ENCODE measurements around the gene RIMS1.

RIMS1 gene

DNA sequence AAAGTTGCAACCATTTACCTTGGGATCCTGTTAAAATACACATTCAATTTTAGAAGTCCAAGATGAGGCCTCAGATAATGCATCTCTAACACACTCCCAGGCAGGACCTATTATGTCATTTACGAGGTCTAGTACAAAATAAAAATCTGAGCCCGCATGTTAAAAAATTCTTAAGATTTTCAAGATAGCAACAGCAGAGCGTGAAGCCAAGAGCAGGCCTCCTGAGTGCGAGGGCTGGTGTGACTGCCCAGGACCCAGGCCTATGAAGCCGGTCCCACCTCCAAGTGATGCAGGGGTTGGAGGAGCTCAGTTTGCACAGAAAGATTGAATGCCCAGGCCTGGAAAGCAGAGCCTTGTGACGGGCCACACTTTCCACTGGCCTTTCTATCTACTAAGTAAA lies 524.4 kb downstream of the RIMS1 start:
- no peaks in the 10 kb centered on the region for H3K36me3 ChIP-seq (replicated peaks; ENCODE audit: low read depth, low read length)
- H3K27me3 ChIP-seq (ENCODE audit: low read depth, low read length), result peaks cover 13% of the 10 kb centered on the region
- H3K9ac ChIP-seq (ENCODE audit: low read length), result no peak overlapping the region
- no peak overlapping the region for H2AFZ ChIP-seq (ENCODE audit: low read depth, low read length)
- H3K79me2 ChIP-seq (ENCODE audit: low read length), result no peaks in the 10 kb centered on the region
- H3K4me2 ChIP-seq (ENCODE audit: low read length), result no peak overlapping the region
- no peaks in the 10 kb centered on the region for H4K20me1 ChIP-seq (ENCODE audit: insufficient read depth, low read length)
- no peaks in the 10 kb centered on the region for H3K9me3 ChIP-seq (ENCODE audit: insufficient read depth, low read length)
- H3K27ac ChIP-seq (ENCODE audit: low read length), result no peak overlapping the region
- no peak overlapping the region for H3K4me3 ChIP-seq (ENCODE audit: low read length)
- no peak for TF ChIP-seq EZH2phosphoT487 (IDR thresholded peaks at IDR 0.05; ENCODE audit: low read depth)
- TF ChIP-seq, protein P1, sequence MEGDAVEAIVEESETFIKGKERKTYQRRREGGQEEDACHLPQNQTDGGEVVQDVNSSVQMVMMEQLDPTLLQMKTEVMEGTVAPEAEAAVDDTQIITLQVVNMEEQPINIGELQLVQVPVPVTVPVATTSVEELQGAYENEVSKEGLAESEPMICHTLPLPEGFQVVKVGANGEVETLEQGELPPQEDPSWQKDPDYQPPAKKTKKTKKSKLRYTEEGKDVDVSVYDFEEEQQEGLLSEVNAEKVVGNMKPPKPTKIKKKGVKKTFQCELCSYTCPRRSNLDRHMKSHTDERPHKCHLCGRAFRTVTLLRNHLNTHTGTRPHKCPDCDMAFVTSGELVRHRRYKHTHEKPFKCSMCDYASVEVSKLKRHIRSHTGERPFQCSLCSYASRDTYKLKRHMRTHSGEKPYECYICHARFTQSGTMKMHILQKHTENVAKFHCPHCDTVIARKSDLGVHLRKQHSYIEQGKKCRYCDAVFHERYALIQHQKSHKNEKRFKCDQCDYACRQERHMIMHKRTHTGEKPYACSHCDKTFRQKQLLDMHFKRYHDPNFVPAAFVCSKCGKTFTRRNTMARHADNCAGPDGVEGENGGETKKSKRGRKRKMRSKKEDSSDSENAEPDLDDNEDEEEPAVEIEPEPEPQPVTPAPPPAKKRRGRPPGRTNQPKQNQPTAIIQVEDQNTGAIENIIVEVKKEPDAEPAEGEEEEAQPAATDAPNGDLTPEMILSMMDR (IDR thresholded peaks at IDR 0.05; ENCODE audit: low read depth, low read length), result no peak
- H3K4me1 ChIP-seq (ENCODE audit: low read length), result peaks cover 15% of the 10 kb centered on the region

- Histone ChIP-seq H3K4me1 (ENCODE audit: low read length) (peaks cover 15% of the 10 kb centered on the region), H3K9me3 (ENCODE audit: insufficient read depth, low read length) (no peaks in the 10 kb centered on the region), H3K4me3 (ENCODE audit: low read length) (no peak overlapping the region), H3K27me3 (ENCODE audit: low read depth, low read length) (peaks cover 19% of the 10 kb centered on the region), H3K27ac (ENCODE audit: low read length) (no peak overlapping the region), H3K36me3 (replicated peaks; ENCODE audit: low read depth, low read length) (no peaks in the 10 kb centered on the region), H3K4me2 (ENCODE audit: low read length) (no peak overlapping the region), H3K9ac (ENCODE audit: low read length) (no peak overlapping the region), H3K79me2 (ENCODE audit: low read length) (no peaks in the 10 kb centered on the region), H2AFZ (ENCODE audit: low read depth, low read length) (peak overlapping the region; percentile 50; the same call in 1 of the 2 replicates), H4K20me1 (ENCODE audit: insufficient read depth, low read length) (no peaks in the 10 kb centered on the region)
- no peak for TF ChIP-seq EZH2phosphoT487 (IDR thresholded peaks at IDR 0.05; ENCODE audit: low read depth)
- TF ChIP-seq, protein P1 (IDR thresholded peaks at IDR 0.05; ENCODE audit: low read depth, low read length), result peak; percentile 100
These were observed 525.7 kb downstream of the RIMS1 start for GRCh38 chr6:72411872-72412708.

DNA sequence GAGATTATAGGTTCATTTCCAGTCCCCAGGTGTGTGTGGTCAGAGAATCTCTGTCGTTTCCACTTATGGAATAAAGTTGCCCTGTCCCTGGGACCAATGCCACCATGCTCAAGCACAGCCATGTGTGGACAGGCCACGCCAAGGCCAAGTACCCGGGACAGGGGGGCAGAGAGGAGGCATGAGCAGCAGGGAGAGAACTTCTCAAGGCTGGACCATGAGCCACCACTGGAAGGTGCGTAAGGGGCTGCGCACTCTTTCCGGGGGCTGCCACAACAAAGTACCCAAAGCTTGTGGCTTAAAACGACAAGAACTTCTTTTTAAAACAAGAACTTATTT lies 526.3 kb downstream of the RIMS1 start:
- no peaks in the 10 kb centered on the region for H3K9me3 ChIP-seq (ENCODE audit: insufficient read depth, low read length)
- no peak overlapping the region for H3K27ac ChIP-seq (ENCODE audit: low read length)
- no peak overlapping the region for H2AFZ ChIP-seq (ENCODE audit: low read depth, low read length)
- H3K27me3 ChIP-seq (ENCODE audit: low read depth, low read length), result peaks cover 19% of the 10 kb centered on the region
- H3K9ac ChIP-seq (ENCODE audit: low read length), result no peak overlapping the region
- peaks cover 15% of the 10 kb centered on the region for H3K4me1 ChIP-seq (ENCODE audit: low read length)
- no peaks in the 10 kb centered on the region for H3K79me2 ChIP-seq (ENCODE audit: low read length)
- no peak overlapping the region for H3K4me2 ChIP-seq (ENCODE audit: low read length)
- H3K4me3 ChIP-seq (ENCODE audit: low read length), result no peak overlapping the region
- no peaks in the 10 kb centered on the region for H4K20me1 ChIP-seq (ENCODE audit: insufficient read depth, low read length)
- no peak for TF ChIP-seq EZH2phosphoT487 (IDR thresholded peaks at IDR 0.05; ENCODE audit: low read depth)
- TF ChIP-seq, protein P1 (IDR thresholded peaks at IDR 0.05; ENCODE audit: low read depth, low read length), result no peak
- H3K36me3 ChIP-seq (replicated peaks; ENCODE audit: low read depth, low read length), result no peaks in the 10 kb centered on the region

DNA sequence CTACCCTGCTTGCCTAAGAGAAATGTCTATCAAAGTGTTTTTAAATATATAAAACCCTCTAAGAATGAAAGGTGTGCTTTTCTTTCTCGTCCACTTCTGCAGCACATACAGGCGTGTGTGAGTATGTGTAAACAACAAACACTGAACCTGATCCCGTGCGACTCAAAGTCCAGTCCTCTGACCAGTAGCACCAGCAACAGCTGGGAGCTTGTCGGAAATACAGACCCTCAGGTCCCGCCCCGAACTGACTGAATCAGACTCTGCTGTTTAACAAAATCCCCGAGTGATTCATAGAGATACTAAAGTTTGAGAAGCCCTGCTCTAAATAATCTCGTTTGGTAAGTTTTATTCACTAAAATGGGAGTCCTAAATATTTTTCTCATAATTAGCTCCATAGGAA lies 527.5 kb downstream of the RIMS1 start:
- Histone ChIP-seq H2AFZ (ENCODE audit: low read depth, low read length) (no peak overlapping the region), H3K79me2 (ENCODE audit: low read length) (no peaks in the 10 kb centered on the region), H4K20me1 (ENCODE audit: insufficient read depth, low read length) (no peaks in the 10 kb centered on the region), H3K36me3 (replicated peaks; ENCODE audit: low read depth, low read length) (no peaks in the 10 kb centered on the region), H3K4me3 (ENCODE audit: low read length) (no peak overlapping the region; the same call in 1 of the 2 replicates), H3K4me1 (ENCODE audit: low read length) (peaks cover 14% of the 10 kb centered on the region), H3K27ac (ENCODE audit: low read length) (no peak overlapping the region), H3K4me2 (ENCODE audit: low read length) (peak overlapping the region; percentile 31), H3K9ac (ENCODE audit: low read length) (no peak overlapping the region), H3K9me3 (ENCODE audit: insufficient read depth, low read length) (no peaks in the 10 kb centered on the region), H3K27me3 (ENCODE audit: low read depth, low read length) (peaks cover 22% of the 10 kb centered on the region)
- TF ChIP-seq, protein P1 (IDR thresholded peaks at IDR 0.05; ENCODE audit: low read depth, low read length), result no peak
- no peak for TF ChIP-seq EZH2phosphoT487 (IDR thresholded peaks at IDR 0.05; ENCODE audit: low read depth)

Measured in OCI-LY3 (cell line).